ENCODE data around the gene TBCCD1.
"Not testable (repeated sequence)": the region's sequence is repeated elsewhere in the genome, so short reads cannot be mapped to it uniquely, and the experiment has no call there.

The TBCCD1 gene

GRCh38 chr3:186502966-186503712 is 64.0 kb downstream of the TBCCD1 start:
- POLR2A ChIA-PET = no interaction called here
- CTCF ChIA-PET = no interaction called here
- no peak for TF ChIP-seq FOXM1 (IDR thresholded peaks at IDR 0.05; ENCODE audit: borderline replicate concordance)
- TF ChIP-seq TARDBP (IDR thresholded peaks at IDR 0.05) = no peak
- TF ChIP-seq ZNF384 (IDR thresholded peaks at IDR 0.05) = no peak
- no peak for TF ChIP-seq LEF1 (IDR thresholded peaks at IDR 0.05; ENCODE audit: borderline replicate concordance)
- TF ChIP-seq FOXA1 (IDR thresholded peaks at IDR 0.05) = no peak
- no peak for TF ChIP-seq FOXK2 (IDR thresholded peaks at IDR 0.05)
- TF ChIP-seq SP1 (IDR thresholded peaks at IDR 0.05) = no peak
- TF ChIP-seq HDGF (IDR thresholded peaks at IDR 0.05; ENCODE audit: borderline replicate concordance) = no peak
- no peak for TF ChIP-seq ELF4 (IDR thresholded peaks at IDR 0.05)
- TF ChIP-seq, protein P1, sequence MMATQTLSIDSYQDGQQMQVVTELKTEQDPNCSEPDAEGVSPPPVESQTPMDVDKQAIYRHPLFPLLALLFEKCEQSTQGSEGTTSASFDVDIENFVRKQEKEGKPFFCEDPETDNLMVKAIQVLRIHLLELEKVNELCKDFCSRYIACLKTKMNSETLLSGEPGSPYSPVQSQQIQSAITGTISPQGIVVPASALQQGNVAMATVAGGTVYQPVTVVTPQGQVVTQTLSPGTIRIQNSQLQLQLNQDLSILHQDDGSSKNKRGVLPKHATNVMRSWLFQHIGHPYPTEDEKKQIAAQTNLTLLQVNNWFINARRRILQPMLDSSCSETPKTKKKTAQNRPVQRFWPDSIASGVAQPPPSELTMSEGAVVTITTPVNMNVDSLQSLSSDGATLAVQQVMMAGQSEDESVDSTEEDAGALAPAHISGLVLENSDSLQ (IDR thresholded peaks at IDR 0.05) = no peak
- TF ChIP-seq L3MBTL2 (conservative IDR thresholded peaks at IDR 0.05) = no peak
- no peak for TF ChIP-seq SUZ12 (IDR thresholded peaks at IDR 0.05)
- no peak for TF ChIP-seq NFRKB (IDR thresholded peaks at IDR 0.05)
- TF ChIP-seq ARNT (IDR thresholded peaks at IDR 0.05) = no peak
- DNase-seq (ENCODE audit: extremely low spot score) = no peak

DNA sequence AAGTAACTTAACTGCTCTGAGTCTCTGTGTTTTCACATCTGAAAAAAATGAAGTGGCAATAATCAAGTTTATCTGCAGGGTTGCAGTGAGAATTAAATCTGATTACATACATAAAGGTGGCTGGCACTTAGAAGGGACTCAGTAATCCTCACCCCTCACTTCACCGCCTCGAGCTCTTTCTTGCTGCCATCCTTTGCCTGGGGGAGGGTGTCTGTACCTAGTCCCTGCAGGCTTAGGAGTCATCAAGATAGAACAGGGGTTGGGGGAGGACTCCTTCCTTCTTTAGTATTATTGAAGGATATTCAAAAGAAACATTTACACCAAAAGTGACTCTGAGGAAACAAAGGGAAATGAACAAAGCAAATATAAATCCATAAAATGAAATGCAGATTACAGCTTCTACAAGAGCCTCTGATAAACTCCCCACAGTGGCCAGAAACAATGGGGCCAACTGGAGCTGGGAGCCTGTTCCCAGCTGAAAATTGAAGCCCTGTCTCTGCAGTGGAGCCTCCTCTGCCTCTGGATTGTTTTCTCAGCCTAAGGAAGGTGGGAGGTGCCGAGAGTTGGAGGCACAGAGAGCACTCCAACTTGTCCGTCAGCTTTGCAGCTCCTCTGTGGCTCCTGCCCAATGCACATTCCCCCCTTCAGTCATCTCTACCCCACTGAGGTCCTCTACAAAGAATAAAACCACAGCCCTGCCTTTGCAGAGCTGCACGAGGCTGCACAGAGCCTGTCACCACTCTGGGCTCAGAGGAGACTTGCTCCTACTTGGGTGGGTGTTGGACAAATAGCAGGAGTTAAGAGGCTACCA is 64.8 kb downstream of the TBCCD1 start:
- ChIA-PET POLR2A (no interaction called here), CTCF (no interaction called here)
- no peak for DNase-seq (ENCODE audit: extremely low spot score)
- TF ChIP-seq FOXK2 (IDR thresholded peaks at IDR 0.05) (no peak), BHLHE40 (IDR thresholded peaks at IDR 0.05; ENCODE audit: borderline replicate concordance) (no peak), ARNT (IDR thresholded peaks at IDR 0.05) (no peak), FOXM1 (IDR thresholded peaks at IDR 0.05; ENCODE audit: borderline replicate concordance) (no peak), SUZ12 (IDR thresholded peaks at IDR 0.05) (no peak), L3MBTL2 (conservative IDR thresholded peaks at IDR 0.05) (no peak), NFRKB (IDR thresholded peaks at IDR 0.05) (no peak), ELF4 (IDR thresholded peaks at IDR 0.05) (no peak), ZNF384 (IDR thresholded peaks at IDR 0.05) (no peak), SP1 (IDR thresholded peaks at IDR 0.05) (no peak), TARDBP (IDR thresholded peaks at IDR 0.05) (no peak), HDGF (IDR thresholded peaks at IDR 0.05; ENCODE audit: borderline replicate concordance) (no peak), FOXA1 (IDR thresholded peaks at IDR 0.05) (no peak), CTBP1 (IDR thresholded peaks at IDR 0.05; ENCODE audit: borderline replicate concordance) (no peak), LEF1 (IDR thresholded peaks at IDR 0.05; ENCODE audit: borderline replicate concordance) (no peak)
- TF ChIP-seq, protein P1 (IDR thresholded peaks at IDR 0.05) = no peak

DNA sequence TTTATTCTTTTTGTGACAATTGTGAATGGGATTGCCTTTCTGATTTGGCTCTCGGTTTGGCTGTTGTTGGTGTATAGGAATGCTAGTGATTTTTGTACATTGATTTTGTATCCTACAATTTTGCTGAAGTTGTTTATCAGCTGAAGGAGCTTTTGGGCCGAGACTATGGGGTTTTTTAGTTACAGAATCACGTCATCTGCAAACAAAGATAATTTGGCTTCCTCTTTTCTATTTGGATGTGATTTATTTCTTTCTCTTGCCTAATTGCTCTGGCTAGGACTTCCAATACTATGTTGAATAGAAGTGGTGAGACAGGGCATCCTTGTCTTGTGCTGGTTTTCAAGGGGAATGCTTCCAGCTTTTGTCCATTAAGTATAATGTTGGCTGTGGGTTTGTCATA is 67.2 kb downstream of the TBCCD1 start:
- POLR2A ChIA-PET; DNase-seq (ENCODE audit: extremely low spot score); CTCF ChIA-PET: not testable (repeated sequence)

DNA sequence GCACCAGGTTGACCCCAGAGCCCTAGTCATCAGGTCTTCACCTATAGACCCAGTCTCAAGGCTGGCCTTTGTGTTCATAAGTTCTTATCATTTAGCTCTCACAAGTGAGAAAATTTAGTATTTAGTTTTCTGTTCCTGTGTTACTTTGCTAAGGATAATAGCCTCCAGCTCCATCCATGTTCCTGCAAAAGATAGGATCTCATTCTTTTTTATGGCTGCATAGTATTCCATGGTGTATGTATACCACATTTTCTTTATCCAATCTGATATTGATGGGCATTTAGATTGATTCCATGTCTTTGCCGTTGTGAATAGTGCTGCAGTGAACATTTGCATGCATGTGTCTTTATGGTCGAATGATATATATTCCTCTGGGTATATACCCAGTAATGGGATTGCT is 69.1 kb downstream of the TBCCD1 start:
- CTCF ChIA-PET; POLR2A ChIA-PET; DNase-seq (ENCODE audit: extremely low spot score): not testable (repeated sequence)

DNA sequence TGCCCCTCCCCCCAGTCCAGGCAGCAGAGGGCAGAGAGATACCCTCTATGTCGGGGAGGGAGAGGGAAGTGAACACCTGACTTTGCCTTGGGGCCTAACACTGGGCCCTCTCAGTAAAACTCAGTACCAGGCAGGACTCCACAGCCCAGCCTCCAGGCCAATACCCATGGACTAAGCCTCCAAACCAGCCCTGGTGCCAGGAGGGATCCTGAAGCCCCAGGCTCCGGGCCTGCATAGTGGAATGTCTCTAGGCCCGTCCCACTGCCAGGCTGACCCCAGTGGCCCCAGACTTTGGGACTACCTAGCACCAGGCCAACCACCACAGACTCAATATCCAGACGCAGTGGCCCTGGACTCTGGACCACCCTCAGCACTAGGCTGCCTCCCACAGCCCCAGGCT is 69.5 kb downstream of the TBCCD1 start:
- ChIA-PET POLR2A (no interaction called here), CTCF (no interaction called here)
- no peak for TF ChIP-seq NFRKB (IDR thresholded peaks at IDR 0.05)
- no peak for TF ChIP-seq FOXM1 (IDR thresholded peaks at IDR 0.05; ENCODE audit: borderline replicate concordance)
- TF ChIP-seq SUZ12 (IDR thresholded peaks at IDR 0.05) = no peak
- no peak for TF ChIP-seq TARDBP (IDR thresholded peaks at IDR 0.05)
- TF ChIP-seq BHLHE40 (IDR thresholded peaks at IDR 0.05; ENCODE audit: borderline replicate concordance) = no peak
- no peak for DNase-seq (ENCODE audit: extremely low spot score)

DNA sequence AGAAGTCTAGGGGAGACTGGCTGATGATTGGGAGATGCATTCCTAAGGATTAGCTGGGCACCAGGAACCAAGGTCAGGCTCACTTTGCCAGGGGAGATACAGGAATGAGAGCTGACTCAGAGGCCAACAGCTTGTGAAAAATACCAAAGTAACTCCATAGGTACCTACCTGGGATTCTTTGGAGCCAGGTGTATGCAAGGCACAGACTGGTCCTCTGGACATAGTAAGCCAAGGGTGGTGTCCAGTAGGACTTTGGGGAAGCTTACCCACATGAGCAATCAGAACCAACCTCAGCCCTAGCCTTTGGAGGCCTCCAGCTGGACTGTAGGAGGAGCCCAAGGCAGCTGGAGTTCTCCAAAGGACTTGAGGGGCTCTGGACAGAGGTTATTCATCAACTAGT is 70.5 kb downstream of the TBCCD1 start:
- TF ChIP-seq, protein P1 (IDR thresholded peaks at IDR 0.05) = no peak
- TF ChIP-seq ARNT (IDR thresholded peaks at IDR 0.05) (no peak), TARDBP (IDR thresholded peaks at IDR 0.05) (no peak), ELF4 (IDR thresholded peaks at IDR 0.05) (no peak), FOXK2 (IDR thresholded peaks at IDR 0.05) (no peak), SUZ12 (IDR thresholded peaks at IDR 0.05) (no peak)
- DNase-seq (ENCODE audit: extremely low spot score) = no peak
- ChIA-PET CTCF (no interaction called here), POLR2A (no interaction called here)

Measured in HEK293T (cell line).